ENCODE data around the gene CYP2A13.
"Not testable (repeated sequence)": the region's sequence is repeated elsewhere in the genome, so short reads cannot be mapped to it uniquely, and the experiment has no call there.

Gene CYP2A13

GRCh38 chr19:41116261-41116660, 28.0 kb downstream of the CYP2A13 start:
- DNase-seq (ENCODE audit: low read depth in 1 of 2, low spot score in 1 of 2) = no peak

DNA sequence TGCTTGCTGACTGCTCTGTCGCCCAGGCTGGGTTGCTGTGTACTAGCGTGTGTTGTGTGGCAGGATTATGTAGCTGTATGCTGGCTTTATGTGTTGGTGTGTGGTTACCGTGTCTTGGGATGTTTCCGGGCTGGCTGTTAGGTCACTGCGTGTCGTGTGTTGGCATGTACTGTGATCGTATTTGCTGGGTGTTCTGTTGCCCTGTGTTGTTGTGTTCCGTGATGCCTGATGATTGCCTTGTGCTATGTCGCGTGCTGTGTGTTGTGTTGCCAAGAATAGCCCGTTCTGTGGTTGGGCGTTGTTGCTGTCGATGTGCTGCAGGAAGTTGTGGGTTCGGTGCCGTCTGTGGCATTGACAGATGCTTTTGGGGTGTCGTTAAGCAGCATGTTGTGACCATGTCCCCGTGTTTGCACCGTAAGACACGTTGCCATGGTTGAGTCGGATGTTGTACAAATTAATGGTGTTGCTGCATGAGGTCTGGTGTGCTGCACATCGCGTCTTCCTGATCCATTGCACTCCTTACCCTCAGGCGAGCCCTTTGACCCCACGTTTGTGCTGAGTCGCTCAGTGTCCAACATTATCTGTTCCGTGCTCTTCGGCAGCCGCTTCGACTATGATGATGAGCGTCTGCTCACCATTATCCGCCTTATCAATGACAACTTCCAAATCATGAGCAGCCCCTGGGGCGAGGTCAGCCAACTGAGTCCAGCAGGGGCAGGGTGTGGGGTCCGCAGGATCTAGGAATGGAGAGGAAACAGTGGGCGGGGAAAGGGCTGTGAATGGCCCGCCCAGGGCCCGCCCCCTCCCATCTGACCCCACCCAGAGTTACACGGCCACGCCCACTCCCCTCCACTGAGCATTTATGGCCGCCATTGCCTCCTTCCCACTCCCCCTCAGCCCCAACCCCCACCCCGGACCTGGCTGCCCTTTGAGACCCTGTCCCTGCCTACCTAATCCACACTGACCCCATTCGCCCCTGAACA, 33.0 kb downstream of the CYP2A13 start:
- peak in 1 of 2 donors; percentile 29 for DNase-seq (ENCODE audit: low read depth in 1 of 2, low spot score in 1 of 2)

GRCh38 chr19:41122846-41123245, 34.6 kb downstream of the CYP2A13 start:
- not testable (repeated sequence) for DNase-seq (ENCODE audit: low read depth in 1 of 2, low spot score in 1 of 2)

GRCh38 chr19:41123716-41124294, 35.6 kb downstream of the CYP2A13 start:
- no peak for DNase-seq (ENCODE audit: low read depth in 1 of 2, low spot score in 1 of 2)

GRCh38 chr19:41126765-41127203, 38.5 kb downstream of the CYP2A13 start:
- DNase-seq (ENCODE audit: low read depth in 1 of 2, low spot score in 1 of 2) = peak in 1 of 2 donors; percentile 18

- DNase-seq (ENCODE audit: low read depth in 1 of 2, low spot score in 1 of 2) = not testable (repeated sequence)
Observed at GRCh38 chr19:41127362-41127761, 39.1 kb downstream of the CYP2A13 start.

DNA sequence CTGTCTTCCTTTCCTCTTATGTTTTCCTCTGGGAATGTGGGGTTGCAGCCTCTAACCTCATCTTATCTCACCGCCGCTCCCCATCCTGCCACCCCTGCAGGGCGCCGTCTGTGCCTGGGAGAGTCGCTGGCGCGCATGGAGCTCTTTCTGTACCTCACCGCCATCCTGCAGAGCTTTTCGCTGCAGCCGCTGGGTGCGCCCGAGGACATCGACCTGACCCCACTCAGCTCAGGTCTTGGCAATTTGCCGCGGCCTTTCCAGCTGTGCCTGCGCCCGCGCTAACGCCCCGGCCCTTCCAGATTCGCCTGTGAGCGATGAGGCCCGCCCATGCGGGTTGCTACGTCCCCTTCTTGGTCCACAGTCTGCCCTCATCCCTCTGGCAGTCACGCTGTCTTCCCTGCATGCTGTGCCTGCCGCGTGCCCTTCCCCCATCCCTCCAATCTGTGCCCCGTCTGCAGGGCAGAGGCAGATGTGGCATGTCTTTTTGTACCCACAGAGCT, 39.6 kb downstream of the CYP2A13 start:
- peak; percentile 68 to 75 for DNase-seq (ENCODE audit: low read depth in 1 of 2, low spot score in 1 of 2)

- DNase-seq (ENCODE audit: low read depth in 1 of 2, low spot score in 1 of 2) = no peak
Observed at GRCh38 chr19:41128692-41129091, 40.4 kb downstream of the CYP2A13 start.

DNA sequence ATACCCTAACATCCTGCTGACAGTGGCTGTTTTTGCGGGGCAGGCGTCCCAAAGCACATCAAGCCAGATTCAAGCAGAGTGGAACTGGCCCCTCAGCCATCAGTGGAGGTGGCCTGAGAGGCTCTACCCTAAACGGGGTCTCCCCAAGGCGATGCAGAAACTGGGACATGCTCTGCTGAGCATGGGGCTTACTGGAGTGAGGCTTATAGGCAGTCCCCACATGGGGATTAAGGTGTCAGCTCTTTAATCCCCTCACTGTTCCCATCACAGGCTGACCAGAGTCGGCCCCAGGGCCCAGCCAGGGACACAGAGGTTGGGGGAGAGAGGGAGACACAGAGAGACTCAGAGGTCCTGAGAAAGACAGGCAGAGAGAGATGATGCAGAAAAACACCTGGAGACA, 42.9 kb downstream of the CYP2A13 start:
- DNase-seq (ENCODE audit: low read depth in 1 of 2, low spot score in 1 of 2) = no peak

GRCh38 chr19:41133260-41133659, 45.0 kb downstream of the CYP2A13 start:
- no peak for DNase-seq (ENCODE audit: low read depth in 1 of 2, low spot score in 1 of 2)

GRCh38 chr19:41134616-41135015, 46.4 kb downstream of the CYP2A13 start:
- no peak for DNase-seq (ENCODE audit: low read depth in 1 of 2, low spot score in 1 of 2)

GRCh38 chr19:41135390-41136384, 47.4 kb downstream of the CYP2A13 start:
- DNase-seq (ENCODE audit: low read depth in 1 of 2, low spot score in 1 of 2) = peak in 1 of 2 donors; percentile 26

DNA sequence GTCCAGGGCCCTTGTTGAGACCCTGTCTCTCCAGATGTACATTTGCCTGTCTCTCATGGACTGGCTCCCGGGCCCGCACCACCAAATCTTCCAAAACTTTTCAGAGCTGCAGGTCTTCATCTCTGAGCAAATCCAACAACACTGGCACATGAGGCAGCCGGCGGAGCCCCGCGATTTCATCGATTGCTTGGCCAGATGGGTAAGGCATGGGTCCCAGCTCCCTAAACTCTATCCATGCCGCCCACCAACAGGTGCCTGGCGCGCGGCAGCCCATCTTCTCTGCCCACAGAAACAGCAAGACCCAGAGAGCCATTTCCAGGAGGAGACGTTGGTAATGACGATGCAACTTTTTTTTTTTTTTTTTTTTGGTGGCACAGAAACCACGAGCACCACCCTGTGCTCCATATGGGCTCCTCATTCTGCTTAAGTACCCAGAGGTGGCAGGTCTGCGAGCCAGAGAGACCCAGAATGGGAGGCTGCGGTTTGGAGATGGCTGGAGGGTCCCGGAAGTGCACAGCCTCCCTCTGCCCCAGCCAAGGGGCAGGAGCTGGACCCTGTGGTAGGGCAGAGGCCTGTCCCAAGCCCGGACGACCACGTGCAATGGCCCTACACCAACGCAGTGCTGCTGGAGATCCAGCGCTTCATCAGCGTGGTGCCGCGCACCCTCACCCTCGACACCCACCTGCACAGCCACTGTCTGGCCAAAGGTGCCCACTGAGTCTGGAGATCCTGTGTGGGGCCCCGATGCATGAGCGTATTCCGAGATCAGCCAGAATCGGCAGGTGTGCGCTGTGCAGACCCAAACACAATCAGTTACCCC, 48.6 kb downstream of the CYP2A13 start:
- DNase-seq (ENCODE audit: low read depth in 1 of 2, low spot score in 1 of 2) = no peak

DNA sequence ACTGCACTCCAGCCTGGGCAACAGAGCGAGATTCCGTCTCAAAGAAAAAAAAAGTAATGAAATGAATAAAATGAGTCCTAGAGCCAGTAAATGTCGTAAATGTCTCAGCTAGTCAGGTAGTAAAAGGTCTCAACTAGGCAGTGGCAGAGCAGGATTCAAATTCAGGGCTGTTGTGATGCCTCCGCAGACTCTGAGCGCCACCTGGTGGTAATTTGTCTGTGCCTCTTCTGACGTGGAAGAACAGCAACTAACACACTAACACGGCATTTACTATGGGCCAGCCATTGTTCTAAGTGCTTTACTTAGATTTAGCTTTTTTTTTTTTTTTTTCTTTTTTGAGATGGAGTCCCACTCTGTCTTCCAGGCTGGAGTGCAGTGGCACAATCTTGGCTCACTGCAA, 56.2 kb downstream of the CYP2A13 start:
- peak; percentile 63 to 67 for DNase-seq (ENCODE audit: low read depth in 1 of 2, low spot score in 1 of 2)

Data from stimulated activated CD4-positive, alpha-beta T cell treated with anti-CD3 and anti-CD28 coated beads, Interleukin-15, amount 100 ng/mL, for 1 hour (primary cell).